SU-DHL-6 (cell line): ENCODE results near the gene SVIL.
"Not testable (repeated sequence)": the region's sequence is repeated elsewhere in the genome, so short reads cannot be mapped to it uniquely, and the experiment has no call there.

Experiments
- H2AFZ ChIP-seq: fragments of 200-600 bp; sonication (generic); 2 replicates; pipeline ENCODE4 v1.6.1; 2014; ENCODE audit warnings: low read depth, mild to moderate bottlenecking, moderate library complexity, mixed read lengths, antibody characterized with exemption, low read length; ENCODE audit not compliant: severe bottlenecking
- H3F3A ChIP-seq: fragments of 200-600 bp; shearing (Covaris generic); 2 replicates; pipeline ENCODE4 v1.6.0; 2016; ENCODE audit warnings: antibody characterized with exemption, mild to moderate bottlenecking; ENCODE audit not compliant: insufficient read depth
- H3K27ac ChIP-seq: fragments of 200-600 bp; sonication (generic); 2 replicates; pipeline ENCODE4 v1.5.1; 2016; ENCODE audit warnings: low read depth, mild to moderate bottlenecking, low read length, moderate library complexity, mixed read lengths
- H3K27me3 ChIP-seq: fragments of 200-600 bp; sonication (generic), shearing (Covaris generic); 2 replicates; pipeline ENCODE4 v1.6.0; 2014; ENCODE audit warnings: mild to moderate bottlenecking, low read length
- H3K36me3 ChIP-seq: fragments of 200-600 bp; sonication (generic); 2 replicates; pipeline ENCODE4 v1.6.1; 2014; ENCODE audit warnings: mild to moderate bottlenecking, low read length, mixed read lengths
- H3K4me2 ChIP-seq: fragments of 300-600, 200-600 bp; shearing (Covaris generic), sonication (generic); 2 replicates; pipeline ENCODE4 v1.6.0; 2014; ENCODE audit warnings: low read length, low read depth, mild to moderate bottlenecking; ENCODE audit not compliant: poor library complexity, severe bottlenecking
- H3K4me3 ChIP-seq: fragments of 200-600 bp; sonication (generic); 2 replicates; pipeline ENCODE4 v1.5.1; 2014; ENCODE audit warnings: antibody characterized with exemption, low read length, mild to moderate bottlenecking, mixed read lengths; ENCODE audit not compliant: insufficient read depth, poor library complexity, severe bottlenecking
- H3K79me2 ChIP-seq: fragments of 200-600 bp; sonication (generic); 2 replicates; pipeline ENCODE4 v1.6.1; 2014; ENCODE audit warnings: mild to moderate bottlenecking, low read length, moderate library complexity; ENCODE audit not compliant: insufficient read depth
- H3K9ac ChIP-seq: fragments of 200-600 bp; sonication (generic); 2 replicates; pipeline ENCODE4 v1.7.0; 2014; ENCODE audit warnings: mild to moderate bottlenecking, low read length
- H3K9me2 ChIP-seq: fragments of 200-600 bp; sonication (generic); replicated peaks from 2 replicates; pipeline ENCODE4 v1.6.1; 2014; ENCODE audit warnings: low read length; ENCODE audit not compliant: insufficient read depth
- H3K9me3 ChIP-seq: fragments of 200-600 bp; sonication (generic); 2 replicates; pipeline ENCODE4 v1.6.1; 2014; ENCODE audit warnings: low read length, mixed read lengths; ENCODE audit not compliant: insufficient read depth
- H4K20me1 ChIP-seq: fragments of 200-600 bp; sonication (generic); 2 replicates; pipeline ENCODE4 v1.6.1; 2014; ENCODE audit warnings: low read depth, mild to moderate bottlenecking, antibody characterized with exemption, low read length, moderate library complexity, mixed read lengths
- CTCF ChIP-seq: fragments of 200-600 bp; sonication (generic); IDR thresholded peaks from one replicate; pipeline ENCODE4 v1.5.1; 2017; ENCODE audit warnings: antibody characterized with exemption, mild to moderate bottlenecking, low read length, moderate library complexity; ENCODE audit not compliant: insufficient read depth, poor library complexity, severe bottlenecking
- EZH2phosphoT487 ChIP-seq: fragments of 200-600 bp; sonication (generic), shearing (Covaris generic); conservative IDR thresholded peaks from 2 replicates; pipeline ENCODE4 v1.6.1; 2018; ENCODE audit warnings: mild to moderate bottlenecking, antibody characterized with exemption, low read length, moderate library complexity, mixed read lengths

The SVIL gene

GRCh38 chr10:29555091-29555745, 79.6 kb downstream of the SVIL start:
- H4K20me1 ChIP-seq: no peaks in the 10 kb centered on the region
- no peak overlapping the region for H3K4me2 ChIP-seq
- no peak overlapping the region for H3K27ac ChIP-seq
- no peaks in the 10 kb centered on the region for H3K9me2 ChIP-seq
- no peak for TF ChIP-seq CTCF
- TF ChIP-seq EZH2phosphoT487: no peak
- no peaks in the 10 kb centered on the region for H3K9me3 ChIP-seq
- H3K36me3 ChIP-seq: no peaks in the 10 kb centered on the region
- H2AFZ ChIP-seq: no peak overlapping the region
- H3K27me3 ChIP-seq: no peaks in the 10 kb centered on the region
- no peak overlapping the region for H3K9ac ChIP-seq
- H3K4me3 ChIP-seq: no peak overlapping the region
- H3F3A ChIP-seq: no peaks in the 10 kb centered on the region
- H3K79me2 ChIP-seq: no peaks in the 10 kb centered on the region

GRCh38 chr10:29554660-29555059, 80.1 kb downstream of the SVIL start:
- Histone ChIP-seq H3K9me2 (no peaks in the 10 kb centered on the region), H3K27me3 (no peaks in the 10 kb centered on the region), H3K9me3 (no peaks in the 10 kb centered on the region), H4K20me1 (no peaks in the 10 kb centered on the region), H3K4me2 (no peak overlapping the region), H3K4me3 (no peak overlapping the region), H3K36me3 (no peaks in the 10 kb centered on the region), H3K9ac (no peak overlapping the region), H3K27ac (no peak overlapping the region), H3K79me2 (no peaks in the 10 kb centered on the region), H3F3A (no peaks in the 10 kb centered on the region), H2AFZ (no peak overlapping the region)
- TF ChIP-seq EZH2phosphoT487 (no peak), CTCF (no peak)

- Histone ChIP-seq H3K36me3 (no peaks in the 10 kb centered on the region), H3K27me3 (no peaks in the 10 kb centered on the region), H3K79me2 (no peaks in the 10 kb centered on the region), H3K9me2 (no peaks in the 10 kb centered on the region), H4K20me1 (no peaks in the 10 kb centered on the region), H3F3A (no peaks in the 10 kb centered on the region), H3K27ac (no peak overlapping the region), H3K4me2 (no peak overlapping the region), H3K9ac (no peak overlapping the region), H2AFZ (no peak overlapping the region), H3K9me3 (no peaks in the 10 kb centered on the region), H3K4me3 (no peak overlapping the region)
- TF ChIP-seq CTCF (no peak), EZH2phosphoT487 (no peak)
These were observed 81.1 kb downstream of the SVIL start for GRCh38 chr10:29553544-29554250.

GRCh38 chr10:29553116-29553515, 81.7 kb downstream of the SVIL start:
- not testable (repeated sequence) for H2AFZ ChIP-seq, H3K79me2 ChIP-seq, H4K20me1 ChIP-seq, H3K27ac ChIP-seq, H3K9me3 ChIP-seq, H3F3A ChIP-seq, H3K9me2 ChIP-seq, H3K4me2 ChIP-seq, H3K27me3 ChIP-seq, H3K36me3 ChIP-seq, H3K4me3 ChIP-seq, H3K9ac ChIP-seq

DNA sequence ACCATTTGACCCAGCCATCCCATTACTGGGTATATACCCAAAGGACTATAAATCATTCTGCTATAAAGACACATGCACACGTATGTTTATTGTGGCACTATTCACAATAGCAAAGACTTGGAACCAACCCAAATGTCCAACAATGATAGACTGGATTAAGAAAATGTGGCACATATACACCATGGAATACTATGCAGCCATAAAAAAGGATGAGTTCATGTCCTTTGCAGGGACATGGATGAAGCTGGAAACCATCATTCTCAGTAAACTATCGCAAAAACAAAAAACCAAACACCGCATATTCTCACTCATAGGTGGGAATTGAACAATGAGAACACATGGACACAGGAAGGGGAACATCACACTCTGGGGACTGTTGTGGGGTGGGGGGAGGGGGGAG, 85.3 kb downstream of the SVIL start:
- H3K27me3 ChIP-seq, H2AFZ ChIP-seq: not testable (repeated sequence)

More for the DNA sequence above, 85.3 kb downstream of the SVIL start:
- not testable (repeated sequence) for H3K9me2 ChIP-seq, H3K36me3 ChIP-seq, H3K27ac ChIP-seq, H3K4me2 ChIP-seq, H4K20me1 ChIP-seq, H3K4me3 ChIP-seq, H3K9me3 ChIP-seq, H3K9ac ChIP-seq, H3K79me2 ChIP-seq, H3F3A ChIP-seq
